GM21619 (cell line): ENCODE measurements around the gene FUS.
"Not testable (repeated sequence)": the region's sequence is repeated elsewhere in the genome, so short reads cannot be mapped to it uniquely, and the experiment has no call there.

Experiments
- ATAC-seq: cut with Tn5 transposase; IDR thresholded peaks from one replicate; pipeline ENCODE4 v1.9.1; 2021; ENCODE audit not compliant: unreplicated experiment

FUS gene

GRCh38 chr16:31184888-31185287 lies 4.9 kb downstream of the FUS start:
- ATAC-seq = no peak

GRCh38 chr16:31185339-31185738 lies 5.4 kb downstream of the FUS start:
- no peak for ATAC-seq

DNA sequence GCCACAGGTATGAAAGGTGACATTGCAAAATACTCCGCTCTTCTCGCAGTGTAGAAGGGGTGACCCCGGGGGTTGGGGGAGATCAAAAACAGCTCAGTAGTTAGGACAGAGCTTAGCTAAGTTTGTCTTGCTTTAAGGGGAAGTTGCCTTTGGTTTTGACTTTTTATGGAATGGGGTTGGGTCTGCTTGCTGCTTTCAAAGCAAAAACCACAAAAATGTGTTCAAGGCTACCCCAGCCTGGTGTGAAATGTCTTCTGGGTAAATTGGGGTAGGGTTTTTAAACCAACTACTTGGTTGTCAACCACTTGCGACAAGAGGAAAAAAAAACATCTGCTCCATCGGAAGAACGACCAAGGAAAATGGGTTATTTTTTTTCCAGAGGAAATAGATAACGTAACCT lies 6.2 kb downstream of the FUS start:
- ATAC-seq = no peak

DNA sequence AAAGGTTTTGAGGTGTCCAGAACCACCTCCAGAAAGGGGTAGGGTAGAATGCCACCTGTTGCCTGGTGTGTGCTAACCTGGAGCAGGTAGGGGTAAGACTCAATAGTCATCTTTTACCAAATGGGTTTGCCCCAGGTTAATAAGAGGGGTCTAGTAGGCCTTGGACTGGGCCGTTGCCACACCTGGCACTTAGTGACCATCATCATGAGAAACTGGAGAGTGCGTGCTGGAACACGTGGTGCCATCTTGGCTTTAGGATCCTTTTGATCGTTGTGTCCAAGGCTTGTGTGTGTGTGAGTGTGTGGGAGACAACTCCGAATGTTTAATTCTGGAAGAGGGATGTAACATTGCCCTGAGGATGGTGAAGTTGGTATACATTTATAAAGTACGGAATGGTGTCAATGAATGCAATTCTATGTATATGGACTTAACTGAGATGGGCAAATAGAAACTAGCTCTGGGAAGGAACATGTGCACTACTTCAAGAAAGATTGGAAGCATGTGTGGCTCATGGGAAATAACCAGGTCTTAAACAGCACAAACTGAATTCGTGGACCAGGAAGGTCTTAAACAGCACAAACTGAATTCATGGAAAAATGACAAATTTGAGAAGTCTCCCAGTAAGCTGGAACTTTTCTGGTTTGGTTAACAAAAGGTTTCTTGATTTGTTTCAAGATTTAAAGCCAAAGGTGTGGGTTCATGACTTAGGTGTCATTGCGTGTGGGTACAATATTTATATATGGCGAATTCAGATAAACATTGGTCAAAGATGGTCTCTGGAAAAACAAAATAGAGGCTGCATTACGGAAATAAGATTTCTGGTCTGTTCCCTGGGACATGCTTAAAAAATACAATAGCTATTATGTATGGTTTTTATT lies 7.2 kb downstream of the FUS start:
- ATAC-seq = no peak

DNA sequence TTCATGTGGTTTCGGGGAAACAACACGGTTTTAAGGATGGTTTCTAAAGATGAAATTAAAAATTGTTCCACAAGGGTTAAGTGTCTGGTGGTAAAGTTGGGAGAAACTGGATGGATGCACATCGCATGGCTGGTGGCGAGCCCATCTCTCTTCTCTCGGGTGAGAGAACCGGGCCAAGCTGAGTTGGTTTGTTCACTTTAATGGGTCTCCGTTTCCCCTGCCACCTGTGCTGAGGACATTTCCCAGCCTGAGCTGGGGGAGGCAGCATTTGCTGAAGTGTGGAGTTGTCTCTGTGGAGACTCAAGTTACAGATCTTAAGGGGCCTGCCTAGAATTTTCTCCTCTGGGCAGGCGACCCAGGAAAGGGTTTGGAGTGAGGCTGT lies 7.9 kb downstream of the FUS start:
- no peak for ATAC-seq

DNA sequence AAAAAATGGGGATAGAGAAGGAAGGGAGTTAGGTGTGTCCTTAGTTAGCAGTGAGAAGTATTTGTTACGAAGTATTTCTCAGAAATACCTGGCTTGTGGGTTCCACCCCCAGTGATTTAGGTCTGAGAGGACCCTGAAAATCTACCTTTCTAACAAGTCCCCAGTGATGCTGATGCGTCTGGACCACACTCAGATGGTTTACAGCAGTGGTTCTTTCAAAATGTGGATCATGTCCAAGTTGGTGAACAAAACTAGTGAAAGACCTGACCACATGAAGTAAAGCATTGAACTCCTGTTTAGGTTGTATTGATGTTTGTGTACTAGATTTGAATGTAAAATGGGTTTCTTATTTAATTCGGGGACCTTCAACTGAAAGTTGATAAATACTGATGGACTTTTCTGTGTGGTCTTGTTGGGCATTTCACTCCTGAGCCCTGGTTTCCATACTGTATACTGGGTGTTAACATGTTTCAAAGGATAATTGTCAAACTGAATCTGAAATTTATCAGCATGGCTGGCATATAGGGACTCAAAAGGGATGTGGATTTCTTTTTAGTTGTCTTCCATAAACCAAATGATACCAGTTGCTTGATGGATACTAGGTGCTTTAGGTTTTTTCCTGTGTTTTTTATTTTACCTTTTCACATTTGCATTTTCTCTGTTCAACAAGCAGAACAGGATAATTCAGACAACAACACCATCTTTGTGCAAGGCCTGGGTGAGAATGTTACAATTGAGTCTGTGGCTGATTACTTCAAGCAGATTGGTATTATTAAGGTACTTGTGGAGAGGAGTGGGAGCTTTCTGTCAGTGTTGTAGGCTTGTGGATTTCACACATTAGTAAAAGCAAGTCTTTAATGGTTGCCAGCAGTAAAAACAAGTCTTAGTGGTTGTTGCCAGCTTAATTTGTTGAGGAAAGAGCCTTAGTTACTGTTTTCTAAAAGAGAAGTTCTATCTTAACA lies 8.8 kb downstream of the FUS start:
- ATAC-seq = no peak

GRCh38 chr16:31189412-31189778 lies 9.5 kb downstream of the FUS start:
- no peak for ATAC-seq

DNA sequence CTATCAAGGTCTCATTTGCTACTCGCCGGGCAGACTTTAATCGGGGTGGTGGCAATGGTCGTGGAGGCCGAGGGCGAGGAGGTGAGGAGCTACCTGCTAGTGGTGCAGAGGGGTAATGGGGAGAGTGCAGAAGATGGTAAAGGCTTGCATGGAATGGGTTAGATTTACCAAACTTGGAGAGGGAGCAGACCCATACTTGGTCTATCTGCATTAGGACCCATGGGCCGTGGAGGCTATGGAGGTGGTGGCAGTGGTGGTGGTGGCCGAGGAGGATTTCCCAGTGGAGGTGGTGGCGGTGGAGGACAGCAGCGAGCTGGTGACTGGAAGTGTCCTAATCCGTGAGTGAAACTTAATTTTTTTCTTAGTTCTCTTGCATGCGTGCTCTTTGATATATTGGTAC lies 10.1 kb downstream of the FUS start:
- no peak for ATAC-seq

DNA sequence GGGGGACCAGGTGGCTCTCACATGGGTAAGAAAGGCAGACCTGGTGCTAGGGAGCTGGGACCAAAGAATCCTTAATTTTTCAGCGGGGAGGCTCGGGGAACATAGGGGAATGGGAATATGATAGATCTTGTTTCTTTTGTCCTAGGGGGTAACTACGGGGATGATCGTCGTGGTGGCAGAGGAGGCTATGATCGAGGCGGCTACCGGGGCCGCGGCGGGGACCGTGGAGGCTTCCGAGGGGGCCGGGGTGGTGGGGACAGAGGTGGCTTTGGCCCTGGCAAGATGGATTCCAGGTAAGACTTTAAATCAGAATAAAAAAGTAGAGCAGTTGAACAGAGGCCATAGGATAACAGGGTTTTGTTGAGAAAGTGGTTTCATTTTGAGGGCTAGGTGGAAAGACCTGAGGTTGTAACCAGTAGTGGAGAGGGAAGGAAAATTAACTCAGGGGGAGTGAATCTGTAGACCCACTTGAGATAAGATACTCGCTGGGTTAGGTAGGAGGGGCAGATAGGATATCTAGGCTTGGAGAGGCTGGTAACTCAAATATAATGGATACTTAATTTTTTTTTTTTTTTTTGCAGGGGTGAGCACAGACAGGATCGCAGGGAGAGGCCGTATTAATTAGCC lies 11.0 kb downstream of the FUS start:
- ATAC-seq = no peak

GRCh38 chr16:31191697-31192428 lies 11.9 kb downstream of the FUS start:
- no peak for ATAC-seq

DNA sequence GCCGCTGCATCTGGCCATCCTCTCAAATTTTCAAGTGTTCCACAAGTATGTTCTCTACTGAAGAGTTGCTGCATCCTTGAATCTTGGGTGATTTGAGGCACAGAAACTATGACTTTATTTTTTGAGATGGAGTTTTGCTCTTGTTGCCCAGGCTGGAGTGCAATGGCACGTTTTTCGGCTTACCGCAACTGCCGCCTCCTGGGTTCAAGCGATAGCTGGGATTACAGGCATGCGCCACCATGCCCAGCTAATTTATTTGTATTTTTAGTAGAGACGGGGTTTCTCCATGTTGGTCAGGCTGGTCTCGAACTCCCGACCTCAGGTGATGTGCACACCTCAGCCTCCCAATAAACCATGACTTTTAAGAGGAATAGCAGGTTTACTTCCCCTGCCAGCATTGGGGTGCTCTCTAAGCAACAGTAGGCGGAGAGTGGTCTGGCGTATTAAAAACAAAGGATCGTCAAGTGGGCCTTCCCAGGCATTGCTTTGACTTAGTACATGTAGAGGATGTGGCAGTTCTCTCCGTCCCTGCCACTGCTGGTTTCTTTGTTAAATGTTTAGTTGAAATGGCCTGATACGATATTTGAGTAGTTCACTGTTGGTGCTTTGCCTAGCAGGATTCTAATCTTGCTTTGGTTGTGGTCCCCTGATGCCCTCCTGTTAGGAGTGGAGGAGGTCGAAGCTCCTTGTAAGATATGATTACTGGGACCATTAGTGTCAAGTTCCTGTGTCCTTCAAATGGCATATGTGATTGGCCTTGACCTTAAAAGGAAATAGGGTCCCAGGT lies 13.1 kb downstream of the FUS start:
- no peak for ATAC-seq

- no peak for ATAC-seq
Measured at GRCh38 chr16:31193874-31194273, 13.9 kb downstream of the FUS start.

- no peak for ATAC-seq
Measured at GRCh38 chr16:31194898-31195297, 15.0 kb downstream of the FUS start.

DNA sequence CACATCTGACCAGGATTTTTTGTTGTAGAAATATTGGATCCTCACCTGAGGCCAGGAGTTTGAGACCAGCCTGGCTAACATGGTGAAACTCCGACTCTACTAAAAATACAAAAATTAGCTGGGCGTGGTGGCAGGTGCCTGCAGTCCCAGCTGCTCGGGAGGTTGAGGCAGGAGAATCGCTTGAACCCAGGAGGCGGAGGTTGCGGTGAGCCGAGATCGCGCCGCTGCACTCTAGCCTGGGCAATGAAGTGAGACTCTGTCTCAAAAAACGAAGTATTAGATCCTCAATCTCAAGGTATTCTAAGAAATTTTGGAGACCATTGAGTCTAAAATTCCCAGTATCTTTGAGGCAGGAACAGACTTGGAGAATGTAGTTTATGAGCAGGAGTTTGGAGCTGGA lies 15.9 kb downstream of the FUS start:
- ATAC-seq = not testable (repeated sequence)

GRCh38 chr16:31196324-31197088 lies 16.6 kb downstream of the FUS start:
- no peak for ATAC-seq

DNA sequence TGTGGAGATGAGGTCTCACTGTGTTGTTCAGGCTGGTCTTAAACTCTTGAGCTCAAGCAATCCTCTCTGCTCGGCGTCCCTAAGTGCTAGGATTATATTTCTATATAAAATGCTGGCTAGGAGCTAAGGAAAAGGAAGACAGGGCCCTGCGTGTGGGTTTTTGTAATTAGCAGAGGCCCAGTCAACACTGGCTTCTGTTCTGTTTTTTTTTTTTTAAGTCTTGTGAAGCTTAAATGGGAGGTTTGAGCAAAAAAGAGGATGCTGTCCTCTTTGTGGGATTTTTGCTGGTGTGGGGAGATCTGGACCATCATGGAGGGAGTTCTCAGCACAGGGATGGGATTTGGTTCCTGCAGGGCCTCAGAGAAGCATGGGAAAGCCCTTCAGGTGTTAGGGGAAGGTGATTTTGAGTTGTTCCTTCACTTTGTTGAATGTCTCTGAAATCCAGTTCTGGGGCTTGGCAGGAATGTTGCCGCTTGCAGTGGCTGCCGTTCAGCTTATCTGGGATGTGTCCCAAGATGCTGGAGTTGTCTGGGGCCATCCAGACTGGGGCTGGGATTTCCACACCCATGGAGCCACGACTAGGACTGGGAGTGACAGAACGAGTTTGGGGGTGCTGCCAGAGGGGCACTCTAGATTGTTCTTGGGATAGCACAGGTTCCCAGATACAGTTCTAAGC lies 18.4 kb downstream of the FUS start:
- ATAC-seq = no peak

DNA sequence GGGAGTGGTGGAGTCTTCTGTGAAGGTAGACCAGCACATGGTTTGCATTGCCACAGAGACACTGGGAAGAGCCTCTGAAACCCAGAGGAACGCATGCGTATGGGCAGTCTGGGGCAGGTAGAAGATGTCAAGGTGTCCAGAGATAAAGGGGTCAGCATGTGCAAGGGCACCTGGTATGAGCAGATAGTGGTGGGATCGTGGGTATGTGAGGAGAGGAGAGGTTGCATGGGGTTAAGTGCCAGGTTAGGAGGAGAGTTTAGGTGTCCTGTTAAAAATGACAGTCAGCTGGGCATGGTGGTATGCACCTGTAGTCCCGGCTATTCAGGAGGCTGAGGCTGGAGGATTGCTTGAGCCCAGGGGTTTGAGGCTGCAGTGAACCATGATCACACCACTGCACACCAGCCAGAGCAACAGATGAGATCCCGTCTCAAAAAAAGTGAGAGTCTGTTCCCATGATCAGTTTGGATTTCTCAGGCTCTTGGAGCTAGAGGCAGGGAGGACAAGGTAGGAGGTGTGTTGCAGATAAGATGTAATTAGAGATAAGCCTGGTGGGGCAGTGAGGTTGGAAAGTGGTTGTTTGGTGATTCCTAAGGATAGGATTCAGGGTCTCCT lies 19.6 kb downstream of the FUS start:
- no peak for ATAC-seq

DNA sequence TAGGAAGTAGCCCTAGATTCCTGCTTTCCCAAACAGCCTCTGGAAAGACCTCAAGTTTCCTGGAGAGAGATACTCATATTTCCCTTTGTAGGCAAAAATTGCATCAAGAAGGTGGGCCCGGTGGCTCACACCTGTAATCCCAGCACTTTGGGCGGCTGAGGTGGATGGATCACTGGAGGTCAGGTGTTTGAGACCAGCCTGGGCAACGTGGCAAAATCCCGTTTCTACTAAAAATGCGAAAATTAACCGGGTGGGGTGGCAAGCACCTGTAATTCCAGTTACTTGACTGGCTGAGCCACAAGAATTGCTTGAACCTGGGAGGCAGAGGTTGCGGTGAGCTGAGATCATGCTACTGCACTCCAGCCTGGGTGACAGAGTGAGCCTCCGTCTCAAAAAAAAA lies 20.2 kb downstream of the FUS start:
- not testable (repeated sequence) for ATAC-seq
